H7 (cell line): ENCODE measurements around the gene RPS6KA2. TPM values are rescaled to one million over a fixed set of nuclear protein-coding genes. Genes with fewer than 3 reads are reported as not detected.

Experiments used
- DNase-seq: peaks from one replicate; pipeline ENCODE4 v3.0.0; 2012
- H3K27me3 ChIP-seq: 2 replicates; pipeline ENCODE4 v1.6.0; 2011; ENCODE audit warnings: mild to moderate bottlenecking, low read length; ENCODE audit not compliant: control insufficient read depth, insufficient read depth
- H3K36me3 ChIP-seq: replicated peaks from 2 replicates; pipeline ENCODE4 v1.5.1; 2011; ENCODE audit warnings: low read length; ENCODE audit not compliant: control insufficient read depth, insufficient read depth
- H3K4me3 ChIP-seq: 2 replicates; pipeline ENCODE4 v1.5.1; 2011; ENCODE audit warnings: low read depth, mild to moderate bottlenecking, control low read depth, low read length, moderate library complexity; ENCODE audit not compliant: insufficient read depth
- total RNA-seq: library from RNA; depleted of rRNA; stranded (reverse); fragments of >200 nt; shearing (Covaris generic); gene quantifications from 2 replicates; pipeline ENCODE4 v1.2.3, GENCODE V29; 2014

Gene RPS6KA2
- total RNA-seq, 1 experiment from 2014 or later: 12.7 TPM

DNA sequence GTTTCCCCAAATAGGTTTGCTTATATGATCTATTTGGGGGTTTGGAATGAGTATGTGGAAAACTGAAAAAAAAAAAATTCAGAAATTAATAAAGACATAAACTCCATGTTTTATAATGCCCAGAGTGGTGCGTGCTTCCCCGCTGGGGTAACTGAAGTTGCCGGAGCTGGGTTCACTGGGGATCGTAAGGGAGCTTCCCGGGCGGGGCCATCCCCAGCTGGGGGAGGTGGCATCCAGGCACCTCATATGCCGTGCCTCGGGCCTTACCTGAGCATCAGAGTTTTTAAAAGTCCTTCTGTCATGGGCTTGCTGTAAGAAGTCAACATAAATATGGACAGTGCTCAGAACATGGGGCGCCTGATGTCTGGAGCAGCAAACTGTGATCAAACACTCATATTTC is 22.7 kb downstream of the RPS6KA2 start:
- Histone ChIP-seq H3K4me3 (no peak overlapping the region), H3K36me3 (no peaks in the 10 kb centered on the region), H3K27me3 (no peaks in the 10 kb centered on the region)
- no peak for DNase-seq

DNA sequence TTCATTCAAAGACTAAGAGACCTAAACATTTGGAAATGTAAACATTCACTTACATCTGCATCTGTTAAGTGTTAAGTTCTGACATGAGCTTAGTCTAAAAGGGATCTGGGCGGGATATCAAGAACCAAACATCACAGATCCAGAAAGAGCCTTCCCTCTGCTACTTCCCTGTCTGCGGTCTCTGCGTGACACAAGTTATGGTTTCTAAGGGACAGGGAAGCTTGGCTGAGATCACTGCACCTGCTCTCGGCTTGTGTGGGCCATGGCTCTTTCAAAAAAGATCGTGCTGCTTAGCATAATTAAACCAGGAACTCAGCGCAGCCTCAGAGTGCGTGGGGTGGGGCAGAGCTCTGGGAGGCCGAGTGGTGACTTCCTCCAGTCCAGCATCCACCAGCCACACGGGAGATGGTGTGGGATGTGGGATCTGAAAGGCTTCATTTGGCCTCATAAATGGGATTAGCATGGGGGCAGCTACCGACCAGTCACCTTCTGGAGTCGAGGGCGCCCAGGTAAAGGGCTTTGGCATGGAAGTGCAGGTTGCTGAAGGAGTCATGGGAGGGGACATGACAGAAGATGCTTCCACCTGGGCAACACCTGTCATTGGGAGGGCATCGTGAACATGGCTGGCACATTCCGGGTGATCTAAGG is 23.9 kb downstream of the RPS6KA2 start:
- no peaks in the 10 kb centered on the region for H3K27me3 ChIP-seq
- H3K36me3 ChIP-seq: no peaks in the 10 kb centered on the region
- H3K4me3 ChIP-seq: no peak overlapping the region
- no peak for DNase-seq

DNA sequence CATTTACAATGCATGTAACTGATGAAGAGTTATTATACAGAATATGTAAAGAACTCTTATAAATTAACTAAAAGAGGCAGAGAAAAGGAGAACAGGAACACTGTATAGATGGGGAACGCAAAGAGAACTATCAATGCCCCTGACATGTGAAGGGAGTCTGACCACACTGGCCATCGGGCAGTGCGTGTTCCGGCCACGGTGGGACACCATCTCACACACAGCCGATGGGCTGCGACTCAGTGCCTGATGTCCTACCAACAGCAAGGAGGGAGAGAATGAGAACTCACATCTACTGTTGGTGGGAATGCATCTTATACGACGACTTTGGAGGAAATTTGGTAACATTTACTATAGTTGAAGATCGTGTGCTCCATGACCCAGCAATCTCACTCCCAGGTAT is 25.1 kb downstream of the RPS6KA2 start:
- Histone ChIP-seq H3K4me3 (no peak overlapping the region), H3K27me3 (no peaks in the 10 kb centered on the region), H3K36me3 (no peaks in the 10 kb centered on the region)
- no peak for DNase-seq

DNA sequence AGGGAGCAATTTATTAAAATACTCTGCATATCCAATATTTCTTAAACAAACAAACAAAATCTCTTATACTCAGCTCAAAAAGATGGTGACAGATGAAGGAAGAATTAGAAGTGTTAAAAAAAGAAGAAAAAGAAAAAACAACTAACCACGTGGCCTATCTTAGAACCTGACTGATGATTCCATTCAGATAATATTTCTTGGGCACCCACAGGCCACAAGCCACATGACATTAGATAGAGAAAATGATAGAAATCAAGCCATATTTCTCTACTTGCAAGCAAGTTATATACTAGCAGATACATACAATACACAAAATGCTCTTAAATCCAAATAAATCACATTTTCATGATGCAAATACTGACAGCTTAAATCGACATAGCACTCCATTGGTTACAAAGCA is 26.1 kb downstream of the RPS6KA2 start:
- no peak for DNase-seq
- Histone ChIP-seq H3K4me3 (no peak overlapping the region), H3K36me3 (no peaks in the 10 kb centered on the region), H3K27me3 (no peaks in the 10 kb centered on the region)

DNA sequence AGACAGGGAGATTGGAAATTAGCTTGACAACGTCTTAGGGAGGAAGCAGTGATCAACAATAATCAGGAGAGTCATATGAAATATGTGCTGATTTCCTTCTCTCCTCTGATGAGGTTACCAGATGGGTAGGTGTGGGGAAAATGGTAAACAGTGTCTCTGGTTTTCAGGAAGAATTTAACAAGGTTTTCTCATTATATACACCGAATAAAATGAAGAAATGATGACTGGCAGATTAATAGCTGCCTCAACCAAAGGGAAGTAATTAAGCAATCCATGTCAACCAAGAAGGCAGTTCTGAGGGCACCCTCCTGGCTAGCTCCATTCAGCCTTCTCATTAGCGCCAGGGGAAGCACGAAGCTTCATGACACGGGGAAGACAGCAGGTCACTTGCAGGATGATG is 27.8 kb downstream of the RPS6KA2 start:
- no peaks in the 10 kb centered on the region for H3K27me3 ChIP-seq
- DNase-seq: no peak
- H3K36me3 ChIP-seq: no peaks in the 10 kb centered on the region
- no peak overlapping the region for H3K4me3 ChIP-seq

DNA sequence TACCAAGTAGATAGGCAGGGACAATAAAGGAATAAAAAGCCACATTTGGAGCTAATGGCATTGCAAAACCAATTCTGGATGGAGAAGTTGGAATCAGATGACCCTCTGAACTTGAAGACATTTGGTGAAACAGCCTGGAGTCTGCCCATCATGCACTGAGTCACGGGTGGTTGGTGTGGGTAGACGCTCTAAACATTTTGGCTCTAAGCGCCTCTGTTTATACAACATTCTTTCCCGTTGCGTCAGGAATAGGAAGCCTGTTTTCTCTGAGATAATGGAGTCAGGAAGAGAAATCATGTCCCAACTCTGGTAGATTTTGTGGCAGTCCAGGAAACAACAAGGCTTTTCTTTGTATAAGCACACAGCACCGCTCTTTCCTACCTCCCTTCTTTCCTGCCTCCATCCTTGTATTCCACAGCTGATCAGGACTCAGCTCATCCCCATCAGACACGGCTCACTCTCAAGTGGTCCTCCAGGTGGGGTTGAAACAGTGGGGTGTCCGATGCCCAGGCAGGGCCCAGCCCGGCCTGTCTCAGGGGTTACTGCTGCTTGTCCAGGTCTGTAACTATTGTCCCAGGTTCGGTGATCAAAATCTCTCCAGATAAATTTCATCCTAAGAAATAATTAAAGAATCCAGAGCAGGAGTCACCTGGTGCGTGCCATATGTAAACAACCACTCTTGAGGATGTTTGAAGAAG is 28.5 kb downstream of the RPS6KA2 start:
- no peak for DNase-seq
- no peaks in the 10 kb centered on the region for H3K27me3 ChIP-seq
- no peak overlapping the region for H3K4me3 ChIP-seq
- no peaks in the 10 kb centered on the region for H3K36me3 ChIP-seq

DNA sequence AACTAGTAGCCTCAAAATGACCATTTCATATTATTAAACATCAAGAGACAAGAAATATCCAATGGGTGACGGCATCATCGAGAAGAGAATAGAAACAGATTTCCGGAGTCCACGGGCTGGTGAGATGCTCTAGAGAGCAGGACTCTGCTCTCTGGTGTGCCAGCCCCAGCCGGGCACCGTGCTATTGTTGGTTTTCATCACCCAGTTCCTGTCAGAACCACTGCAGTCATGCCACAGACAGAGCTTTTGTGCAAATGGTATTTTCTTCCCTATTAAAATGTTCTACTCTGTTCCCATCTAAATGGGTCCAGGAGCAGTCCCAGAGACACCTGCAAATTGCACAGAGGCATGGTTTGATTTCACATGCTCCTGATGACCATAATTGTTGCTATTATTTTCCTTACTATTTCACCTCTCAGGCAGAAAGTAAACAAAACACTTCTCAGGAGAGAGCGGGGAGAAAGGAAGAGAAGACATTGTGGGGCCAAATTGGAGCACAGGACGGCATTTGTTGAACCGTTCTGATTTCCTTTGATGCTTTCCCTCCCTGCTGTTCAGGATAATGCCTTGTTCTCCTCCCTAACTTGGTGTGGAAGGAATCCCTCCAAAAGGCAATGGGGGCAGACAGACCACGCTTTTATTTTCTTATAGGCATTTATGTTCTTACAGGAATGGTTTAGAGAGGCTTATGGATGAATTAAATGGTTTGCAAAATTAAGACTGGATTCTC is 29.2 kb downstream of the RPS6KA2 start:
- no peak for DNase-seq
- Histone ChIP-seq H3K36me3 (no peaks in the 10 kb centered on the region), H3K4me3 (no peak overlapping the region), H3K27me3 (no peaks in the 10 kb centered on the region)

DNA sequence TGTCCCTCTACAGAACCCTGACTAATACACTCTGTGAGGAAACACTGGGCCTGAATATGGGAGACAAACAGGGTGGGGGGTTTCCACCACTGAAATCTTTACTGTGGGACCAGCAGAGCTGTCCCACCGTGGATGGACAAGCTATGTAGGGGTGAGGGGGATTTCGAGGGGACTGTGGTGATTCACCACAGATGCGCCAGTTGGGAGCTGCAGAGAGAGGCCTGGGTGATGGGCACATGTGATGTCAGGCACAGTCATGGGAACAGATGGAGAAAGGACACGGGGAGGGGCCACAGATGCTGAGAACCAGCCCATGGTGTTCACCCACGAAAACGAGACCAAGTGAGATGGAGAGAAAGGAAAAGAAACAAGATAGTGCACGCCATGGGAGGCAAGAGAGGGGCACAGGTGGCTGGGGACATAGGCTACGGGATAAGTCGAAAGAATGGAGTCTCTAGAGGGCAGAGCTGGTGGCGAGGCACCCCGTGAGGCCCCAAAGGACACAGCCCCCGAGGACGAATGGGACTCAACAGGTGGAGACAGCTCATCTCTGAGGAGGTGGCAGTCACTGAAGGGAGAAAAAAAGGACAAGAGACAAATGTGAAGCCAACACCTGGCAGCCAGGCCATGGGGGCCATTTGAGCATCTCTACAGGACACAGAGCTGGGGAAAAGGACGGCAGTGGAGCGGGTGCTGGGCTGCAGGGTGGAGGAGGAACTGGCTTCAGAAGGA is 30.1 kb downstream of the RPS6KA2 start:
- no peak overlapping the region for H3K4me3 ChIP-seq

DNA sequence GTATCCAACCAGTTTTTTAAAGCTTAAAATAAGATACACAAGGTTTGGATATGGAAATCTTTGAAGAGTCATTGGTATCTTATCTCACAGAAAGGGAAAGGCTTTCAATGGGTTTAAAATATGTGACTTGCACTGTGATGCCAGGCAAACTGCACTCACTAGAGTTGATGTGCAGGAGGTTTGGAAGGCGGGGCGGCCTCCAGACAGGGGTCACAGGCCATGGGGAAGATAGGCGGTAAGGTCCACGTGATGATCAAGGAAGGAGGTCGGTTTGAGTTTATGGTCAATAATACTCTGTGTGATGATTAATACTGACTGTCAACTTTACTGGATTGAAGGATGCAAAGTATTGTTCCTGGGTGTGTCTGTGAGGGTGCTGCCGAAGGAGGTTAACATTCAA is 31.1 kb downstream of the RPS6KA2 start:
- no peaks in the 10 kb centered on the region for H3K27me3 ChIP-seq
- H3K4me3 ChIP-seq: no peak overlapping the region
- no peaks in the 10 kb centered on the region for H3K36me3 ChIP-seq
- DNase-seq: no peak

More for the DNA sequence above, 30.1 kb downstream of the RPS6KA2 start:
- no peak for DNase-seq
- no peaks in the 10 kb centered on the region for H3K27me3 ChIP-seq
- no peaks in the 10 kb centered on the region for H3K36me3 ChIP-seq

DNA sequence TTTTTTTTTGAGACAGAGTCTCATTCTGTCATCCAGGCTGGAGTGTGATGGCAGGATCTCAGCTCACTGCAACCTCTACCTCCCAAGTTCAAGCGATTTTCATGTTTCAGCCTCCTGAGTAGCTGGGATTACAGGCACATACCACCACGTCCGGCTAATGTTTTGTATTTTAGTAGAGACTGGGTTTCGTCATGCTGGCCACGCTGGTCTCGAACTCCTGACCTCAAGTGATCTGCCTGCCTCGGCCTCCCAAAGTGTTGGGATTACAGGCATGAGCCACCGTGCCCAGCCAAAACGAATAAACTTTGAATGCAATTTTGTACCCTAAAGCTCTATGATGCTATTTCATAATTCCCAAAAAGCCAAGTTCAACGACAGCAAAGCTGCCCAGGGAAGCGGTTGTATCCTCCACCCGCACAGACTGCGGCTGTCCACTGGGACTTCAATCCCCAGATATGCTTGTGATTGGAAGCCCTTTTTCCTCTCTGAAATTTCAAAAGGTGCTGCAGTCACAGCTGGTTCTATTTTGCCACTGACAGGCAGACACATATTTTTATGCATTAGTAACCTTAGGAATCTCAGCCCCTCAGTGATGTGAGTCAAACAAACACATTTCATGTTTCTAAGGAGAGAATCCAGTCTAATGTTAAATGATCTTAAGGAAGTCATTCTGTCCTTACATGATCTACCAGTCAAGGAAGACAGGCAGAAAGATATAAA is 31.8 kb downstream of the RPS6KA2 start:
- H3K36me3 ChIP-seq: no peaks in the 10 kb centered on the region
- DNase-seq: no peak
- H3K4me3 ChIP-seq: no peak overlapping the region
- no peaks in the 10 kb centered on the region for H3K27me3 ChIP-seq

DNA sequence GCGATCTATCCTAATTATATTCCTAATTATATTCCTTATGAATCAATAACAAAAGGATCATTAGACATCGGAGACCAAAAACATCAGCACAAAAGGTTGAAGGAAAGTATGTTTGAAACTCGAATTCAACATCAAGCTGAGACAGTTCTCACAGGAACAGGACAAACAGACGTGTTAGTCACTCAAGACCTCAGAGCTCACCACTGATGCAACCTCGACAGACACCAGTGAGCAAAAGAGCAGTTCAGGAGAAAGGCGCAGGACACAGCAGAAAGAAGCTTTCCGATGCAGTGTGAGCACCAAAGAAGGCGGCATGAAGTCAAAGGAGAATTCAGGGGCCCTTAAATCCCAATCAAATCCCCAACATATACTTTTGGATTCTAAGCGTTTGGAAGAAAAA is 34.2 kb downstream of the RPS6KA2 start:
- H3K27me3 ChIP-seq: no peaks in the 10 kb centered on the region
- no peak for DNase-seq
- no peak overlapping the region for H3K4me3 ChIP-seq
- H3K36me3 ChIP-seq: no peaks in the 10 kb centered on the region

DNA sequence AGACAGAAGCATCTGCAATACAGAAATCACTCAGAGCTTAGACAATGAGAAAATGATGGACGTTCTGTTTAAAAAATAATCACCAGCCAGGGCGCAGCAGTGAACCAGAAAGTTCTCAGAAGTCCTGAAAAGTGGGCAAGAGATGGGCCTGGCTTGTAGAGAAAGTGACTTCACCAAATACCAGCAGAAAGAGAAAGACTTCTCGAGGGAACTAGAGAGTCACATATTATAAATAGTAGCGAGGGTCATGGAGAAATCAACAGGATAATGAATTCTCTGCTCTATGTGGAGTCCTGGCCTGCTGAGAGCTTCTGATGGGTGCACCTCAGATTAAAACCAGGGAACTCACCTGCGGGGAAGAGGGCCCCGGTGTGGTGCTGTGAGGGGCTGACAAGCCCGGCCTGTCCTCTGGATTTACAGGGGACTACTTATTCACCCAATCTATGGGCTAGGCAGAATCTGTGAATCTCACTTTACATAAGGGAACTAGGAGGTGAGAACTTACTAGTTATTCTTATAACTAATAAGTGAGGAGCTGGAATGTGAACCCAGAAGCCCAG is 35.0 kb downstream of the RPS6KA2 start:
- H3K27me3 ChIP-seq: no peaks in the 10 kb centered on the region
- no peak overlapping the region for H3K4me3 ChIP-seq
- H3K36me3 ChIP-seq: no peaks in the 10 kb centered on the region
- DNase-seq: no peak

DNA sequence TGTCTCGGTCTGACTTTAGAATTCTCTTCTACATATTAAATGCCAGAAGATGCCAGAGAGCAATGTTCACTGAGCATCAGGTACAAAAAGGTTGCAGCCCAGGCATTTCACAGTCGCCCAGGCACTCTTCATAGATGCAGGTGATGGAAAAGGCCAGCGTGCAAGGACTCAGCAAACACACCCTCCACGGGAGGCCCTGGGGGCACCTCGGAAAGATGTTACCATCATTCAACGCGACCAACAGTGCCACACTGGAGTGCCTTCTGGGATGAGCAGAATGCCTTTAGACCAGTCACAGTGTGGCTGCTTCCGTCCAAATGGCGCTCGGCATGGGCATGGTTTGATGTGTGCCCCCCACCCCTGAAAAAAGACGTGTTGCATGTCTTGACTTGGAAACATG is 36.0 kb downstream of the RPS6KA2 start:
- DNase-seq: no peak
- Histone ChIP-seq H3K27me3 (no peaks in the 10 kb centered on the region), H3K36me3 (no peaks in the 10 kb centered on the region), H3K4me3 (no peak overlapping the region)
